Stomach smooth muscle (tissue), 2 donors: ENCODE measurements around the gene GGT7.

Experiments
- H3K27ac ChIP-seq: one replicate; pipeline ENCODE4 v1.7.0; 2013; ENCODE audit warnings: mild to moderate bottlenecking, low read length, inconsistent platforms
- H3K27me3 ChIP-seq, 2 donors: one replicate each; pipeline ENCODE4 v1.7.0; 2013; ENCODE audit warnings: low read length in 2 of 2; ENCODE audit not compliant: insufficient read depth in 2 of 2, control insufficient read depth in 1 of 2
- H3K36me3 ChIP-seq, 2 donors: one replicate each; pipeline ENCODE4 v1.7.0; 2013; ENCODE audit warnings: low read length in 2 of 2; ENCODE audit not compliant: control insufficient read depth in 2 of 2, insufficient read depth in 2 of 2
- H3K4me1 ChIP-seq: one replicate; pipeline ENCODE4 v1.7.0; 2013; ENCODE audit warnings: low read length; ENCODE audit not compliant: control insufficient read depth, insufficient read depth
- H3K4me3 ChIP-seq, 2 donors: one replicate each; pipeline ENCODE4 v1.7.0; 2013; ENCODE audit warnings: low read length in 2 of 2
- H3K9ac ChIP-seq, 2 donors: one replicate each; pipeline ENCODE4 v1.7.0; 2013; ENCODE audit warnings: low read length in 2 of 2, mild to moderate bottlenecking in 1 of 2
- H3K9me3 ChIP-seq, 2 donors: one replicate each; pipeline ENCODE4 v1.7.0; 2013; ENCODE audit warnings: low read length in 2 of 2; ENCODE audit not compliant: control insufficient read depth in 2 of 2
- donor health status: healthy.
- donor health status: Pancreatic carcinoma.

GGT7 gene

GRCh38 chr20:34864216-34864615, 8.4 kb downstream of the GGT7 start:
- H3K9me3 ChIP-seq, result no peaks in the 10 kb centered on the region
- no peak overlapping the region for H3K27ac ChIP-seq
- H3K36me3 ChIP-seq, result peaks cover 0 to 12% of the 10 kb centered on the region in 2 donors
- H3K9ac ChIP-seq, result no peak overlapping the region
- H3K27me3 ChIP-seq, result no peaks in the 10 kb centered on the region
- H3K4me1 ChIP-seq, result no peaks in the 10 kb centered on the region
- H3K4me3 ChIP-seq, result no peak overlapping the region

GRCh38 chr20:34863421-34863965, 9.2 kb downstream of the GGT7 start:
- H3K4me3 ChIP-seq, result no peak overlapping the region
- H3K27ac ChIP-seq, result no peak overlapping the region
- no peaks in the 10 kb centered on the region for H3K4me1 ChIP-seq
- H3K27me3 ChIP-seq, result no peaks in the 10 kb centered on the region
- H3K36me3 ChIP-seq, result peaks cover under 1 to 13% of the 10 kb centered on the region in 2 donors
- H3K9ac ChIP-seq, result no peak overlapping the region
- H3K9me3 ChIP-seq, result no peaks in the 10 kb centered on the region

- H3K9me3 ChIP-seq, result no peaks in the 10 kb centered on the region
- no peaks in the 10 kb centered on the region for H3K27me3 ChIP-seq
- H3K9ac ChIP-seq, result no peak overlapping the region
- no peak overlapping the region for H3K27ac ChIP-seq
- H3K4me1 ChIP-seq, result no peaks in the 10 kb centered on the region
- peaks cover 4 to 13% of the 10 kb centered on the region in 2 donors for H3K36me3 ChIP-seq
- no peak overlapping the region for H3K4me3 ChIP-seq
Measured at GRCh38 chr20:34862724-34863123, 9.9 kb downstream of the GGT7 start.

- no peaks in the 10 kb centered on the region for H3K9me3 ChIP-seq
- no peak overlapping the region for H3K9ac ChIP-seq
- peaks cover 5 to 20% of the 10 kb centered on the region in 2 donors for H3K36me3 ChIP-seq
- no peaks in the 10 kb centered on the region for H3K27me3 ChIP-seq
- no peak overlapping the region for H3K27ac ChIP-seq
- H3K4me3 ChIP-seq, result no peak overlapping the region
- H3K4me1 ChIP-seq, result no peaks in the 10 kb centered on the region
Measured at GRCh38 chr20:34861386-34862084, 11.1 kb downstream of the GGT7 start.

- no peak overlapping the region for H3K27ac ChIP-seq
- H3K9ac ChIP-seq, result no peak overlapping the region
- H3K36me3 ChIP-seq, result peaks cover 16 to 23% of the 10 kb centered on the region in 2 donors
- no peaks in the 10 kb centered on the region for H3K9me3 ChIP-seq
- H3K4me3 ChIP-seq, result no peak overlapping the region
- H3K4me1 ChIP-seq, result no peaks in the 10 kb centered on the region
- H3K27me3 ChIP-seq, result no peaks in the 10 kb centered on the region
Measured at GRCh38 chr20:34859826-34860545, 12.7 kb downstream of the GGT7 start.

- H3K9ac ChIP-seq, result no peak overlapping the region
- no peaks in the 10 kb centered on the region for H3K9me3 ChIP-seq
- H3K27me3 ChIP-seq, result no peaks in the 10 kb centered on the region
- H3K4me1 ChIP-seq, result no peaks in the 10 kb centered on the region
- no peak overlapping the region for H3K4me3 ChIP-seq
- H3K36me3 ChIP-seq, result peaks cover 21 to 28% of the 10 kb centered on the region in 2 donors
- no peak overlapping the region for H3K27ac ChIP-seq
Measured at GRCh38 chr20:34859367-34859766, 13.3 kb downstream of the GGT7 start.

GRCh38 chr20:34852298-34852697, 20.4 kb downstream of the GGT7 start:
- H3K36me3 ChIP-seq, result peaks cover 44 to 55% of the 10 kb centered on the region in 2 donors
- no peak overlapping the region for H3K27ac ChIP-seq
- no peak overlapping the region for H3K4me3 ChIP-seq

GRCh38 chr20:34850969-34851368, 21.7 kb downstream of the GGT7 start:
- Histone ChIP-seq H3K9me3 (no peaks in the 10 kb centered on the region), H3K27me3 (no peaks in the 10 kb centered on the region), H3K4me3 (no peak overlapping the region), H3K4me1 (no peaks in the 10 kb centered on the region), H3K36me3 (peaks cover 38 to 45% of the 10 kb centered on the region in 2 donors), H3K9ac (no peak overlapping the region), H3K27ac (no peak overlapping the region)

More at GRCh38 chr20:34852298-34852697, 20.4 kb downstream of the GGT7 start:
- Histone ChIP-seq H3K4me1 (no peaks in the 10 kb centered on the region), H3K27me3 (no peaks in the 10 kb centered on the region), H3K9ac (no peak overlapping the region), H3K9me3 (no peaks in the 10 kb centered on the region)

- no peaks in the 10 kb centered on the region for H3K4me1 ChIP-seq
- H3K27ac ChIP-seq, result no peak overlapping the region
- no peak overlapping the region for H3K9ac ChIP-seq
- H3K27me3 ChIP-seq, result no peaks in the 10 kb centered on the region
- peaks cover 31 to 45% of the 10 kb centered on the region in 2 donors for H3K36me3 ChIP-seq
- no peaks in the 10 kb centered on the region for H3K9me3 ChIP-seq
- H3K4me3 ChIP-seq, result no peak overlapping the region
Measured at GRCh38 chr20:34849778-34850177, 22.9 kb downstream of the GGT7 start.

- H3K27me3 ChIP-seq, result no peaks in the 10 kb centered on the region
- H3K4me1 ChIP-seq, result no peaks in the 10 kb centered on the region
- H3K27ac ChIP-seq, result no peak overlapping the region
- H3K9me3 ChIP-seq, result no peaks in the 10 kb centered on the region
- no peak overlapping the region for H3K4me3 ChIP-seq
- no peak overlapping the region for H3K9ac ChIP-seq
- peaks cover 24 to 37% of the 10 kb centered on the region in 2 donors for H3K36me3 ChIP-seq
Measured at GRCh38 chr20:34848597-34848996, 24.1 kb downstream of the GGT7 start.

- Histone ChIP-seq H3K27me3 (no peaks in the 10 kb centered on the region), H3K27ac (no peak overlapping the region), H3K9me3 (no peaks in the 10 kb centered on the region), H3K9ac (no peak overlapping the region), H3K4me1 (no peaks in the 10 kb centered on the region), H3K4me3 (no peak overlapping the region), H3K36me3 (peaks cover 3 to 5% of the 10 kb centered on the region in 2 donors)
Measured at GRCh38 chr20:34843421-34843820, 29.2 kb downstream of the GGT7 start.
